ENCODE data around the gene SLC12A8.

- TF ChIP-seq EZH2phosphoT487 (IDR thresholded peaks at IDR 0.05; ENCODE audit: insufficient read depth, low read depth) (no peak), EZH2 (IDR thresholded peaks at IDR 0.05; ENCODE audit: insufficient read depth, poor library complexity, severe bottlenecking) (no peak)
Observed at GRCh38 chr3:125136966-125137357, 75.6 kb downstream of the SLC12A8 start.

All from GM23248 (cell line).